ENCODE measurements around the gene TPPP.

TPPP gene

DNA sequence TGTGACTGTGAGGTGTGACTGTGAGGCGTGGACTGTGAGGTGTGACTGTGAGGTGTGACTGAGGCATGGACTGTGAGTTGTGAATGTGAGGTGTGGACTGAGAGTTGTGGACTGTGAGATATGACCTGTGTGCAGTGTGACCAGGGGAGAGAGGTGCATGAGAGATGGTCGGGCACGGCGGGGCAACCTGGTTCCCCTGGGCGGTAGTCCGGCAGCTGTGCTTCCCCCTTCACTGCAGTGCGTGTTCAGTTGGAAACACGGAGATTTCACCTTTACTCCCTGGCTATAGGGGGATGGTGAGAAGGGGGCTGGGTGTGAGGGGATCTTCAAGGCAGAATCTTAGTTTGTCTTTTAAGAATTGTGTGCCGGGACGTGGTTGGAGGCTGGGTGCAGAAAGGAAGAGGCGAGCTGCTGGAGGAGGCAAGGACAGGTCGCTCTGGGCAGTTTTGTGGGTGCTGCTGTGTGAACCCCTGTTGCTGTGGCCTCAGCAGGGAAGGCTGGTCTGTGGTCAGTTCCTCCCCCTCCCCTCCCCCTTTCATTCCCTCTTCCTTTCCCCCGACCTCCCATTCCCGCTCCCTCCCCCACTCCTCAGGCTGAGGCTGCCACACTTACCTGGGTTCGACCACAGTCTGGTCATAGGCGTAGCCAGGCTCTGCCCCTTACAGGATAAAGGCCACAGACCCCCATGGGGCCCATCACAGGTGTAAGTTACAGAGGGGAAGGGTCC lies 41.7 kb downstream of the TPPP start:
- ChIA-PET CTCF (no interaction called here), POLR2A (no interaction called here)
- H3K9me3 ChIP-seq (ENCODE audit: control insufficient read depth, insufficient read depth, low read depth, low read length) = no peaks in the 10 kb centered on the region
- no peak overlapping the region for H3K4me3 ChIP-seq (ENCODE audit: low read depth, low read length)
- no peak overlapping the region for H3K27ac ChIP-seq (ENCODE audit: extremely low read depth, low read depth, low read length)
- no peaks in the 10 kb centered on the region for H3K4me1 ChIP-seq (ENCODE audit: control insufficient read depth, insufficient read depth, low read length)
- no peak for TF ChIP-seq ZNF549 (tag by site-specific recombination; IDR thresholded peaks at IDR 0.05)
- TF ChIP-seq, protein P1, sequence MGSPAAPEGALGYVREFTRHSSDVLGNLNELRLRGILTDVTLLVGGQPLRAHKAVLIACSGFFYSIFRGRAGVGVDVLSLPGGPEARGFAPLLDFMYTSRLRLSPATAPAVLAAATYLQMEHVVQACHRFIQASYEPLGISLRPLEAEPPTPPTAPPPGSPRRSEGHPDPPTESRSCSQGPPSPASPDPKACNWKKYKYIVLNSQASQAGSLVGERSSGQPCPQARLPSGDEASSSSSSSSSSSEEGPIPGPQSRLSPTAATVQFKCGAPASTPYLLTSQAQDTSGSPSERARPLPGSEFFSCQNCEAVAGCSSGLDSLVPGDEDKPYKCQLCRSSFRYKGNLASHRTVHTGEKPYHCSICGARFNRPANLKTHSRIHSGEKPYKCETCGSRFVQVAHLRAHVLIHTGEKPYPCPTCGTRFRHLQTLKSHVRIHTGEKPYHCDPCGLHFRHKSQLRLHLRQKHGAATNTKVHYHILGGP (tag by site-specific recombination; IDR thresholded peaks at IDR 0.05) = no peak
- peaks cover 33 to 78% of the 10 kb centered on the region in 2 experiments for H3K36me3 ChIP-seq (ENCODE audit: control insufficient read depth in 2 of 2, insufficient read depth in 1 of 2, low read length in 2 of 2)

DNA sequence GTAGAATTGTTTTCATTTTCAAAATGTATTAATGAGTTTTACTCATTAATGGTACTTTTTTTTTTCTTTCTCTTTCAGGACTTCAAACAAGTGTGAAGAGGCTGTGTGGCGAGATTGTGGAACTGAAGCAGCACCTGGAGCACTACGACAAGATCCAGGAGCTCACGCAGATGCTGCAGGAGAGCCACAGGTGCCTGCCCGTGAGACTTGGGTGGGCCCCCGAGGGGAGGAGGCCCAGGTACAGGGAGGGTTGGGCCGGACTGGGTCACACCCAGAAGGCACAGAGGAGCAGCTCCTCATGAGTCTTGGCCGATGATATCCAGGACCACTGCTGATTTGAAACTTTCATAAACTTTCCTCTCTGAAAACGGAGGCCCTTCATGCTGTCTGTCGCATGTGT lies 45.4 kb downstream of the TPPP start:
- H3K27ac ChIP-seq (ENCODE audit: extremely low read depth, low read depth, low read length) = no peak overlapping the region
- ChIA-PET POLR2A (no interaction called here), CTCF (no interaction called here)
- no peak overlapping the region for H3K4me3 ChIP-seq (ENCODE audit: low read depth, low read length)
- no peaks in the 10 kb centered on the region for H3K4me1 ChIP-seq (ENCODE audit: control insufficient read depth, insufficient read depth, low read length)
- peaks cover 32 to 83% of the 10 kb centered on the region in 2 experiments for H3K36me3 ChIP-seq (ENCODE audit: control insufficient read depth in 2 of 2, insufficient read depth in 1 of 2, low read length in 2 of 2)
- no peaks in the 10 kb centered on the region for H3K9me3 ChIP-seq (ENCODE audit: control insufficient read depth, insufficient read depth, low read depth, low read length)
- TF ChIP-seq ZNF571 (tag by site-specific recombination; IDR thresholded peaks at IDR 0.05) (no peak), GLIS2 (tag by site-specific recombination; IDR thresholded peaks at IDR 0.05) (no peak), ZNF223 (tag by site-specific recombination; IDR thresholded peaks at IDR 0.05) (no peak)

DNA sequence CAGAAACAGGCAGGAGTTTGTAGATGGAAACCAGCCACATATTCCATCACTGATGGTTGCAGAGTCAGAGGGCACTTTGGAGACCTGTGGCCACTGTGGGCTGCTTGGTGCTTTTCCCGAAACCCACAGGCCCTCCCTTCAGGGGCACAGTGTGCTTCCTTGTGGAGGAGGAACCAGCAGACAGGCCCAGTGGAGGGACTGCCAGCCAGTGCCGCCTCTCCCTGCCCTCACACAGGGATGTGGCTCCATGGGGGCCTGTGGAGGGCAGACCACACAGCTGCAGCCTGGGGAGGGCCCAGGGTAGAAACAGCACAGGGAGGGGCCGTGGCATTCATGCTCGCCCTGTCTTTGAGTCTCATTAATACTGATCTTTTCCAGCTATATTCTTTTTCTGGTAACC lies 45.8 kb downstream of the TPPP start:
- ChIA-PET CTCF (no interaction called here), POLR2A (no interaction called here)
- Histone ChIP-seq H3K4me1 (ENCODE audit: control insufficient read depth, insufficient read depth, low read length) (no peaks in the 10 kb centered on the region), H3K4me3 (ENCODE audit: low read depth, low read length) (no peak overlapping the region), H3K36me3 (ENCODE audit: control insufficient read depth in 2 of 2, insufficient read depth in 1 of 2, low read length in 2 of 2) (peaks cover 32 to 83% of the 10 kb centered on the region in 2 experiments), H3K9me3 (ENCODE audit: control insufficient read depth, insufficient read depth, low read depth, low read length) (no peaks in the 10 kb centered on the region), H3K27ac (ENCODE audit: extremely low read depth, low read depth, low read length) (no peak overlapping the region)
- TF ChIP-seq ZEB2 (tag by site-specific recombination; IDR thresholded peaks at IDR 0.05) = no peak
- TF ChIP-seq ZNF394 (tag by site-specific recombination; IDR thresholded peaks at IDR 0.05; ENCODE audit: borderline replicate concordance) = no peak
- no peak for TF ChIP-seq REPIN1 (tag by site-specific recombination; IDR thresholded peaks at IDR 0.05; ENCODE audit: low read depth)
- TF ChIP-seq HOXC10 (CRISPR knock-in tag; IDR thresholded peaks at IDR 0.05) = no peak
- TF ChIP-seq ZFP37 (tag by site-specific recombination; IDR thresholded peaks at IDR 0.05) = no peak
- TF ChIP-seq ZNF423 (tag by site-specific recombination; IDR thresholded peaks at IDR 0.05) = no peak
- no peak for TF ChIP-seq SETDB1 (IDR thresholded peaks at IDR 0.05; ENCODE audit: insufficient read length, low read length)
- TF ChIP-seq ZNF391 (tag by site-specific recombination; IDR thresholded peaks at IDR 0.05; ENCODE audit: borderline replicate concordance, low read depth) = no peak
- TF ChIP-seq ZFP41 (tag by site-specific recombination; IDR thresholded peaks at IDR 0.05; ENCODE audit: borderline replicate concordance) = no peak
- TF ChIP-seq ZNF324 (tag by site-specific recombination; IDR thresholded peaks at IDR 0.05) = no peak
- no peak for TF ChIP-seq FEZF1 (tag by site-specific recombination; IDR thresholded peaks at IDR 0.05)
- no peak for TF ChIP-seq ZNF561 (tag by site-specific recombination; IDR thresholded peaks at IDR 0.05; ENCODE audit: borderline replicate concordance)
- no peak for TF ChIP-seq SP3 (tag by site-specific recombination; IDR thresholded peaks at IDR 0.05)
- no peak for TF ChIP-seq SALL2 (tag by site-specific recombination; IDR thresholded peaks at IDR 0.05; ENCODE audit: borderline replicate concordance)
- no peak for TF ChIP-seq ZNF707 (tag by site-specific recombination; IDR thresholded peaks at IDR 0.05)
- TF ChIP-seq, protein P2, sequence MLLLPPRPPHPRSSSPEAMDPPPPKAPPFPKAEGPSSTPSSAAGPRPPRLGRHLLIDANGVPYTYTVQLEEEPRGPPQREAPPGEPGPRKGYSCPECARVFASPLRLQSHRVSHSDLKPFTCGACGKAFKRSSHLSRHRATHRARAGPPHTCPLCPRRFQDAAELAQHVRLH (tag by site-specific recombination; IDR thresholded peaks at IDR 0.05) = no peak
- TF ChIP-seq OVOL3 (tag by site-specific recombination; IDR thresholded peaks at IDR 0.05) = no peak
- no peak for TF ChIP-seq ZNF843 (tag by site-specific recombination; IDR thresholded peaks at IDR 0.05)
- no peak for TF ChIP-seq IKZF3 (tag by site-specific recombination; IDR thresholded peaks at IDR 0.05)

Data from HEK293 (cell line).